H1 (cell line): Measurements from ENCODE around the gene KDELR1.

Source experiments
- NANOG ChIP-seq: IDR thresholded peaks from 2 replicates; pipeline ENCODE4 v1.6.1; 2011; ENCODE audit warnings: low read length, low read depth, mild to moderate bottlenecking, inconsistent platforms; ENCODE audit not compliant: insufficient read depth, poor library complexity, severe bottlenecking
- TF ChIP-seq, protein P1 (sequence below): IDR thresholded peaks from 2 replicates; pipeline ENCODE4 v1.6.1; 2012; ENCODE audit warnings: inconsistent platforms

DNA sequence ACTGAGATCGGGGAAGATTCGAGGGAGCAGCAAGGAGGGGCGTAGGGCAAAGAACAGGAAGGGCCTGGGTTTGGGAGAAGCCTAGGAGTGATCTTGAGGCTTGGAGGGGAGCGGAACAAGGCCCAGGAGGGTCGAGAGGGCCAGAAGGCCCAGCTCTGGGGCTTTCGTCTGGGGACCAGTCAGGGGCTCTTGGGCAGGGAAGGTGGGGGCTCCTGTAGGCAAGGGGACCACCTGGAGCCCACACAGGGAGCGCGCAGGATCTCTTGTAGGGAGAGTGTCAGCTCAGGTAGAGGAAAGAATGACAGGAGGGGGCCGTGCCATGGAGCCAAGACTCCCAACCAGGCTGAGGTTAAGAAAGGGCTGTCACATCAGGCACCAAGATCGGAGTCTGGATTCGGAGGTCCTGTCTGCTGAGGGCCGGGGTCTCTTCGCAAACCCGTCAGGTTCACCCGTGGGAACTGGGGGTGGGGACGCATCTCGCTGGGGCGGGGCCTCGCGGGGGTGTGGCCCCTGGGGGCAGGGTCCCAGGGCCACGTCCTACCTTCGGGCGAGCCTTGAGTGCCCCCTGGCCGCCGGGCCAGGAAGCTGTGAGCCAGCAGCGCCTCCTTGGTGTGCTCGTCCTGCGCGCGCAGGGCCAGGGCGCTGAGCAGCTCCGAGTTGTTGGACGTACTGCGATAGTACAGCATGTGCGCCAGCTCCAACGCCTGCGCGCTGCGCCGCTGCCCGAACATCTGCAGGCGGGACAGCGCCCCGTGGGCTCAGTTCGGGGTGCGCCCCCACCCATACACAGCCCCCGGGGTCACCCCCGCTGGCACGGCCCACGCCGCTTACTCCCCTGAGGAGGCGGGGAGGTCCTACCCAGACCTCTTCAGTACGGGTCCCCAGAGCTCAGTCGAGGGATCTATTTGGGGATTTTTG is 57.6 kb downstream of the KDELR1 start:
- no peak for TF ChIP-seq NANOG
- TF ChIP-seq, protein P1, sequence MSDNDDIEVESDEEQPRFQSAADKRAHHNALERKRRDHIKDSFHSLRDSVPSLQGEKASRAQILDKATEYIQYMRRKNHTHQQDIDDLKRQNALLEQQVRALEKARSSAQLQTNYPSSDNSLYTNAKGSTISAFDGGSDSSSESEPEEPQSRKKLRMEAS, result peak; percentile 93
